HepG2 (cell line): Measurements from ENCODE around the gene DNAJB11. TPM values are rescaled to one million over a fixed set of nuclear protein-coding genes. Genes with fewer than 3 reads are reported as not detected.

Experiments used
- ARID2 ChIP-seq: sonication (generic); formaldehyde crosslinking; IDR thresholded peaks from 2 replicates; pipeline ENCODE4 v1.8.1; 2022; ENCODE audit warnings: mild to moderate bottlenecking, missing genetic modification reagents, borderline replicate concordance
- ARNT ChIP-seq: fragments of 450-650 bp; IDR thresholded peaks from 2 replicates; pipeline ENCODE4 v1.6.1; 2017
- HDAC6 ChIP-seq: fragments of 200-600 bp; sonication (generic); IDR thresholded peaks from 2 replicates; pipeline ENCODE4 v1.7.0; 2017; ENCODE audit warnings: mild to moderate bottlenecking, antibody characterized with exemption, low read length, low read depth
- HES4 ChIP-seq: sonication (generic); formaldehyde crosslinking; IDR thresholded peaks from 2 replicates; pipeline ENCODE4 v1.9.0; 2021; ENCODE audit warnings: mild to moderate bottlenecking, missing genetic modification reagents, borderline replicate concordance
- HMG20A ChIP-seq: IDR thresholded peaks from 2 replicates; pipeline ENCODE4 v1.6.1; 2016; ENCODE audit warnings: borderline replicate concordance
- KLF6 ChIP-seq: IDR thresholded peaks from 2 replicates; pipeline ENCODE4 v1.8.0; 2016; ENCODE audit warnings: missing biosample characterization, missing genetic modification reagents
- RAD51 ChIP-seq: fragments of 450-650 bp; IDR thresholded peaks from 2 replicates; pipeline ENCODE4 v1.6.1; 2016; ENCODE audit warnings: borderline replicate concordance
- REXO4 ChIP-seq: sonication (generic); formaldehyde crosslinking; IDR thresholded peaks from 2 replicates; pipeline ENCODE4 v1.8.0; 2022; ENCODE audit warnings: missing genetic modification reagents, mild to moderate bottlenecking, borderline replicate concordance
- SMAD3 ChIP-seq: sonication (generic); formaldehyde crosslinking; IDR thresholded peaks from 2 replicates; pipeline ENCODE4 v1.4.0; 2020; ENCODE audit warnings: missing genetic modification reagents
- SNAI1 ChIP-seq: sonication (generic); formaldehyde crosslinking; IDR thresholded peaks from 2 replicates; pipeline ENCODE4 v1.5.0; 2020; ENCODE audit warnings: mild to moderate bottlenecking, missing genetic modification reagents, borderline replicate concordance
- SRSF1 ChIP-seq: fragments of 200-400 bp; formaldehyde crosslinking; optimal IDR thresholded peaks from 2 replicates; pipeline ENCODE3; 2017; ENCODE audit warnings: mild to moderate bottlenecking, low read depth, low read length, moderate library complexity
- ZNF225 ChIP-seq: sonication (generic); formaldehyde crosslinking; IDR thresholded peaks from 2 replicates; pipeline ENCODE4 v1.4.0; 2020; ENCODE audit warnings: mild to moderate bottlenecking, missing genetic modification reagents
- ZNF432 ChIP-seq: sonication (generic); formaldehyde crosslinking; IDR thresholded peaks from 2 replicates; pipeline ENCODE4 v1.5.0; 2020; ENCODE audit warnings: missing genetic modification reagents, mild to moderate bottlenecking, borderline replicate concordance
- polyA plus RNA-seq, 8 experiments: library from polyadenylated mRNA; depleted of rRNA in 3 of 8; stranded (reverse) in 7 of 8; unstranded in 1 of 8; fragments of >200 nt; fragmentation: Illumina TruSeq in 4 of 8; extraction: Trizol in 4 of 8; gene quantifications; 2 replicates each; pipeline versions ENCODE4 v1.2.1 to v1.2.3, GENCODE V29; 2011 to 2016; ENCODE audit warnings: low read depth in 4 of 8, missing spikeins in 1 of 8, mixed read lengths in 1 of 8; ENCODE audit not compliant: insufficient read depth in 1 of 8
- total RNA-seq, 5 experiments: library from RNA; depleted of rRNA; stranded (reverse); fragments of >200 nt; fragmentation: Illumina TruSeq; extraction: Trizol; gene quantifications; 2 replicates each; pipeline ENCODE4 v1.2.3, GENCODE V29; 2016; ENCODE audit warnings: low read depth in 1 of 5
- TF ChIP-seq, protein P1 (sequence below): sonication (generic); formaldehyde crosslinking; IDR thresholded peaks from 2 replicates; pipeline ENCODE4 v1.4.0; 2020; ENCODE audit warnings: mild to moderate bottlenecking, missing genetic modification reagents, borderline replicate concordance
- TF ChIP-seq, protein P2 (sequence below): sonication (generic); formaldehyde crosslinking; conservative IDR thresholded peaks from 2 replicates; pipeline ENCODE4 v1.8.1; 2023; ENCODE audit warnings: missing genetic modification reagents
- TF ChIP-seq, protein P3 (sequence below): sonication (generic); formaldehyde crosslinking; IDR thresholded peaks from 2 replicates; pipeline ENCODE4 v1.4.0; 2020; ENCODE audit warnings: mild to moderate bottlenecking, missing genetic modification reagents
- TF ChIP-seq, protein P4 (sequence below): sonication (generic); formaldehyde crosslinking; IDR thresholded peaks from 2 replicates; pipeline ENCODE4 v1.5.0; 2020; ENCODE audit warnings: missing genetic modification reagents

Gene DNAJB11
- total and polyA plus RNA-seq, 2 of the 13 experiments (the other 11 are each of a cell fraction or from before 2014, with no cell fraction given), result 41.0 to 132 TPM

DNA sequence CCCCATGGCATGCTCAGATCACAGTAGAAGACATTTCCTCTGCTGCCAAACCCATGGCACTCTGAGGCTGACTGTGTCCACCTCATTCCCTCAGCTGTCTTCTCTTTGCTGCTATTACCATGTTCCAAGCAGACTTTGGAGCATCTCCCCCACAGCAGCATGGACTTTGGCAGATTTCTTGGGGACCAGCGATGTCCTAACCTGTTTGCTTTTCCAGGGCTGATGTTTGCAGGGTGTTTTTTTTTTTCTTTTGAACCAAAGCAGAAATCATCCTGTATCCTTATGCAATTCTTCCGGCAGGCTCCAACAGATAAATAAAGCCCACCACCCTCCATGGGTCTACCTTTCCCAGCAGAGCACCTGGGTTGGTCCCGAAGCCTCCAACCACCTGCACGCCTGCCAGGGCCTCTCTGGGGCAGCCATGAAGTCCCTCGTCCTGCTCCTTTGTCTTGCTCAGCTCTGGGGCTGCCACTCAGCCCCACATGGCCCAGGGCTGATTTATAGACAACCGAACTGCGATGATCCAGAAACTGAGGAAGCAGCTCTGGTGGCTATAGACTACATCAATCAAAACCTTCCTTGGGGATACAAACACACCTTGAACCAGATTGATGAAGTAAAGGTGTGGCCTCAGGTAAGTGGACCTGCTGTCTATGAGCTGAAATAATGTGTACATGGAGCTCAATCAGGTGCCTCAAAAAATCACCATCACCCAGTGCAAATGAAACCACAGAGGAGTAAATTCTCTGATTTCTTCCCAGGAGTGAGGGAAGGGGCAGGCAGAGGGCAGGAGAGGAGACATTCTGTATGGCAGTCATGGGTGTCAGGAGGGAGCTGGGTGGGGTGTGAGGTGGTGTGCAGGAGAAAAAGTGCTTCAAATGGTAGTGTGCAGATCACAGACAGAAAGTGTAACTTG lies 42.5 kb downstream of the DNAJB11 start, which contains the start of gene AHSG (continued):
- TF ChIP-seq, protein P1, sequence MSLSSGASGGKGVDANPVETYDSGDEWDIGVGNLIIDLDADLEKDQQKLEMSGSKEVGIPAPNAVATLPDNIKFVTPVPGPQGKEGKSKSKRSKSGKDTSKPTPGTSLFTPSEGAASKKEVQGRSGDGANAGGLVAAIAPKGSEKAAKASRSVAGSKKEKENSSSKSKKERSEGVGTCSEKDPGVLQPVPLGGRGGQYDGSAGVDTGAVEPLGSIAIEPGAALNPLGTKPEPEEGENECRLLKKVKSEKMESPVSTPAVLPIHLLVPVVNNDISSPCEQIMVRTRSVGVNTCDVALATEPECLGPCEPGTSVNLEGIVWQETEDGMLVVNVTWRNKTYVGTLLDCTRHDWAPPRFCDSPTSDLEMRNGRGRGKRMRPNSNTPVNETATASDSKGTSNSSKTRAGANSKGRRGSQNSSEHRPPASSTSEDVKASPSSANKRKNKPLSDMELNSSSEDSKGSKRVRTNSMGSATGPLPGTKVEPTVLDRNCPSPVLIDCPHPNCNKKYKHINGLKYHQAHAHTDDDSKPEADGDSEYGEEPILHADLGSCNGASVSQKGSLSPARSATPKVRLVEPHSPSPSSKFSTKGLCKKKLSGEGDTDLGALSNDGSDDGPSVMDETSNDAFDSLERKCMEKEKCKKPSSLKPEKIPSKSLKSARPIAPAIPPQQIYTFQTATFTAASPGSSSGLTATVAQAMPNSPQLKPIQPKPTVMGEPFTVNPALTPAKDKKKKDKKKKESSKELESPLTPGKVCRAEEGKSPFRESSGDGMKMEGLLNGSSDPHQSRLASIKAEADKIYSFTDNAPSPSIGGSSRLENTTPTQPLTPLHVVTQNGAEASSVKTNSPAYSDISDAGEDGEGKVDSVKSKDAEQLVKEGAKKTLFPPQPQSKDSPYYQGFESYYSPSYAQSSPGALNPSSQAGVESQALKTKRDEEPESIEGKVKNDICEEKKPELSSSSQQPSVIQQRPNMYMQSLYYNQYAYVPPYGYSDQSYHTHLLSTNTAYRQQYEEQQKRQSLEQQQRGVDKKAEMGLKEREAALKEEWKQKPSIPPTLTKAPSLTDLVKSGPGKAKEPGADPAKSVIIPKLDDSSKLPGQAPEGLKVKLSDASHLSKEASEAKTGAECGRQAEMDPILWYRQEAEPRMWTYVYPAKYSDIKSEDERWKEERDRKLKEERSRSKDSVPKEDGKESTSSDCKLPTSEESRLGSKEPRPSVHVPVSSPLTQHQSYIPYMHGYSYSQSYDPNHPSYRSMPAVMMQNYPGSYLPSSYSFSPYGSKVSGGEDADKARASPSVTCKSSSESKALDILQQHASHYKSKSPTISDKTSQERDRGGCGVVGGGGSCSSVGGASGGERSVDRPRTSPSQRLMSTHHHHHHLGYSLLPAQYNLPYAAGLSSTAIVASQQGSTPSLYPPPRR (CRISPR knock-in tag), result peak; percentile 94
- TF ChIP-seq, protein P2, sequence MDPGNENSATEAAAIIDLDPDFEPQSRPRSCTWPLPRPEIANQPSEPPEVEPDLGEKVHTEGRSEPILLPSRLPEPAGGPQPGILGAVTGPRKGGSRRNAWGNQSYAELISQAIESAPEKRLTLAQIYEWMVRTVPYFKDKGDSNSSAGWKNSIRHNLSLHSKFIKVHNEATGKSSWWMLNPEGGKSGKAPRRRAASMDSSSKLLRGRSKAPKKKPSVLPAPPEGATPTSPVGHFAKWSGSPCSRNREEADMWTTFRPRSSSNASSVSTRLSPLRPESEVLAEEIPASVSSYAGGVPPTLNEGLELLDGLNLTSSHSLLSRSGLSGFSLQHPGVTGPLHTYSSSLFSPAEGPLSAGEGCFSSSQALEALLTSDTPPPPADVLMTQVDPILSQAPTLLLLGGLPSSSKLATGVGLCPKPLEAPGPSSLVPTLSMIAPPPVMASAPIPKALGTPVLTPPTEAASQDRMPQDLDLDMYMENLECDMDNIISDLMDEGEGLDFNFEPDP, result 0 out of 2 replicates have a peak, but pooled peaks have one; percentile 81
- TF ChIP-seq ZNF225 (CRISPR knock-in tag) (no peak), SMAD3 (CRISPR knock-in tag) (no peak; the same call in 1 of the 2 replicates), SRSF1 (no peak), KLF6 (CRISPR knock-in tag) (peak; percentile 65), SNAI1 (CRISPR knock-in tag) (no peak; the same call in 1 of the 2 replicates), ARNT (no peak), ZNF432 (no peak), RAD51 (no peak), REXO4 (no peak), HDAC6 (no peak), HES4 (CRISPR knock-in tag) (0 out of 2 replicates have a peak, but pooled peaks have one; percentile 62), HMG20A (peak; percentile 87; the same call in 1 of the 2 replicates), ARID2 (CRISPR knock-in tag) (peak; percentile 77; the same call in 1 of the 2 replicates)
- TF ChIP-seq, protein P3, sequence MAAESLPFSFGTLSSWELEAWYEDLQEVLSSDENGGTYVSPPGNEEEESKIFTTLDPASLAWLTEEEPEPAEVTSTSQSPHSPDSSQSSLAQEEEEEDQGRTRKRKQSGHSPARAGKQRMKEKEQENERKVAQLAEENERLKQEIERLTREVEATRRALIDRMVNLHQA (CRISPR knock-in tag), result peak; percentile 86
- TF ChIP-seq, protein P4, sequence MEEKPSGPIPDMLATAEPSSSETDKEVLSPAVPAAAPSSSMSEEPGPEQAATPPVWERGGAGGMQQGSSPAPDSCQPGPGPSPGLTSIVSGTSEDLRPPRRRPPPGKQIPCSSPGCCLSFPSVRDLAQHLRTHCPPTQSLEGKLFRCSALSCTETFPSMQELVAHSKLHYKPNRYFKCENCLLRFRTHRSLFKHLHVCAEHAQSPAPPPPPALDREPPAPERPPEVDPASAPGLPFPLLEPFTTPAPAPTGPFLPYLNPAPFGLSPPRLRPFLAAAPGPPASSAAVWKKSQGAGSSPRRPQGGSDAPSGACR (CRISPR knock-in tag), result peak; percentile 39; the same call in 1 of the 2 replicates
